22Rv1 (cell line): ENCODE data around the gene ATAD3A.

Experiments used
- CTCF ChIP-seq: fragments of 450-650 bp; IDR thresholded peaks from 2 replicates; pipeline ENCODE4 v1.5.1; 2017; ENCODE audit warnings: mild to moderate bottlenecking
- ZFX ChIP-seq: fragments of 450-650 bp; IDR thresholded peaks from 2 replicates; pipeline ENCODE4 v1.6.1; 2017; ENCODE audit warnings: antibody characterized with exemption, borderline replicate concordance

GRCh38 chr1:1529321-1529720, 17.4 kb downstream of the ATAD3A start:
- TF ChIP-seq CTCF (no peak), ZFX (no peak)
